GM06990 (cell line): ENCODE results near the gene PTGR2.
"Not testable (repeated sequence)": the region's sequence is repeated elsewhere in the genome, so short reads cannot be mapped to it uniquely, and the experiment has no call there.

Source experiments
- DNase-seq: peaks from one replicate; pipeline ENCODE4 v3.0.0-alpha.2; 2011; ENCODE audit not compliant: insufficient read length; ENCODE audit errors: extremely low read depth
- H3K27me3 ChIP-seq: replicated peaks from 2 replicates; pipeline ENCODE4 v1.6.0; 2011; ENCODE audit warnings: low read length; ENCODE audit not compliant: control insufficient read depth, insufficient read depth
- H3K36me3 ChIP-seq: 2 replicates; pipeline ENCODE4 v1.5.1; 2011; ENCODE audit warnings: low read length; ENCODE audit not compliant: control insufficient read depth, insufficient read depth
- H3K4me3 ChIP-seq: replicated peaks from 2 replicates; pipeline ENCODE4 v1.5.1; 2011; ENCODE audit warnings: low read depth, mild to moderate bottlenecking, control low read depth, low read length
- TF ChIP-seq, protein P1 (sequence below): IDR thresholded peaks from 2 replicates; pipeline ENCODE4 v1.5.1; 2011; ENCODE audit warnings: low read length, control low read depth, mild to moderate bottlenecking, inconsistent platforms; ENCODE audit not compliant: insufficient read depth, poor library complexity, severe bottlenecking

Gene PTGR2

DNA sequence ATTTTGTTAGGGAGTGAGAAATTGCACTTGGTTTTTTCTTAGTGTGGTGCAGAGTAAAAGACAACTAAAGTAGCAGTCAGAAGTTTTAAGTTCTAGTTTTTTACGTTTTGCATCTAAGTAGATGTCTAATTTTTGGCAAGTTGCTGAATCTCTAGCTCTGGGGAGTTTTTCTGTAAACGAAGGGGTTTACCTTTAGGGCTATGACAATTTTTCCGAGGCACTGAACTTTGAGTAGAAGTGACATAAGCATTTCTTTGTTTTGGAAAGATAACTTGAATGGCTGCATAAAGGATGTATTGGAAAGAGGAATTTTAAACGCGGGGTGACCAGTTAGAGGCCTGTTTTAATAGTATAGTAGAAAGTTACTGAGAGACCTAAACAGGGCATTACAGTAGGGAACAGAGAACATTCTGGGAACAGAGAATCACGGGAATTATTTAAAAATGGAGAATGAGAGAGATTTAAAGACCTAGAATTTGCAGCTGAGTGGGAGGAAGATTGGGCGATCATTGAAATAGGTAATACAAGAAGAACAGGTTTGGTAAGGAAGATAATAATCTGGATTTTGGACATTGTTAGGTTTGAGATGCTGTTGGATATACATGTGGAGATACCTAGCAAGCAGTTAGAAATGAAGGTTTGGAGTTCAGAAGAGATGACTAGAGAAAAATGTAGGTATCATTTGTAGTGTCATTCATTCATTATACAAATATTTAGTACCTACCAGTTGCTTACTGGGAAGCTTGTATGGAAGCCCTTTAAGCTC, 36.2 kb downstream of the PTGR2 start:
- Histone ChIP-seq H3K4me3 (peak overlapping the region; percentile 89), H3K27me3 (no peaks in the 10 kb centered on the region), H3K36me3 (no peaks in the 10 kb centered on the region; the same call in 1 of the 2 replicates)
- no peak for DNase-seq
- TF ChIP-seq, protein P1, sequence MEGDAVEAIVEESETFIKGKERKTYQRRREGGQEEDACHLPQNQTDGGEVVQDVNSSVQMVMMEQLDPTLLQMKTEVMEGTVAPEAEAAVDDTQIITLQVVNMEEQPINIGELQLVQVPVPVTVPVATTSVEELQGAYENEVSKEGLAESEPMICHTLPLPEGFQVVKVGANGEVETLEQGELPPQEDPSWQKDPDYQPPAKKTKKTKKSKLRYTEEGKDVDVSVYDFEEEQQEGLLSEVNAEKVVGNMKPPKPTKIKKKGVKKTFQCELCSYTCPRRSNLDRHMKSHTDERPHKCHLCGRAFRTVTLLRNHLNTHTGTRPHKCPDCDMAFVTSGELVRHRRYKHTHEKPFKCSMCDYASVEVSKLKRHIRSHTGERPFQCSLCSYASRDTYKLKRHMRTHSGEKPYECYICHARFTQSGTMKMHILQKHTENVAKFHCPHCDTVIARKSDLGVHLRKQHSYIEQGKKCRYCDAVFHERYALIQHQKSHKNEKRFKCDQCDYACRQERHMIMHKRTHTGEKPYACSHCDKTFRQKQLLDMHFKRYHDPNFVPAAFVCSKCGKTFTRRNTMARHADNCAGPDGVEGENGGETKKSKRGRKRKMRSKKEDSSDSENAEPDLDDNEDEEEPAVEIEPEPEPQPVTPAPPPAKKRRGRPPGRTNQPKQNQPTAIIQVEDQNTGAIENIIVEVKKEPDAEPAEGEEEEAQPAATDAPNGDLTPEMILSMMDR = no peak

DNA sequence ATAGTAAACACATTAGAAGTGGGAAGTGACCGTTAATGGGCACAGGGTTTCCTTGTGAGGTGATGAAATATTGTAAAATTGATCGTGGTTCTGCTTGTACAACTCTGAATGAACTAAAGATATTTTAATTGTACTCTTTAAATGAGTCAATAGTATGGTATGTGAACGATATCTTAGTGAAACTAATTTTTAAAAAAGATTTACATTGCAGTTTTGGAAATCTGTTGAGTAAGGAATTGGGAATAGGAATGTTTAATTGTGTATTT, 36.8 kb downstream of the PTGR2 start:
- no peaks in the 10 kb centered on the region; the same call in 1 of the 2 replicates for H3K36me3 ChIP-seq
- no peak for DNase-seq
- peak overlapping the region; percentile 89 for H3K4me3 ChIP-seq
- TF ChIP-seq, protein P1 = no peak
- H3K27me3 ChIP-seq = no peaks in the 10 kb centered on the region

DNA sequence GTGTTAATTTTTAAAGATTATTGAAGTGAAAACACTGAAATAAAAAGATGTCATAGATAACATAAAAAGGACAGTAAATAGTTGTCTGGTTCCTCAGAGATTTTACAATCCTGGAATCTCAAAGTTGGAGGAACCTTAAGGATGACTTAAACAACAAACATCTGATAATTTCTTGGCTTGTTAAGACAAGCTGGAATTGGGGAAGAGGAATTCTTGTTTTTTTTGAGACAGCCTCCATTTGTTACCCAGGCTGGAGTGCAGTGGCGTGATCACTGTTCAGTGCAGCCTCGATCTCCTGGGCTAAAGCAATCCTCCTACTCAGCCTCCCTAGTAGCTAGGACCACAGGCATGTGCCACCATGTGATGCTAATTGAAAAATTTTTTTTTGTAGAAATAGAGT, 37.3 kb downstream of the PTGR2 start:
- no peaks in the 10 kb centered on the region for H3K27me3 ChIP-seq
- H3K4me3 ChIP-seq = no peak overlapping the region
- DNase-seq = no peak
- TF ChIP-seq, protein P1 = no peak
- H3K36me3 ChIP-seq = peaks cover under 1% of the 10 kb centered on the region; the same call in 1 of the 2 replicates

DNA sequence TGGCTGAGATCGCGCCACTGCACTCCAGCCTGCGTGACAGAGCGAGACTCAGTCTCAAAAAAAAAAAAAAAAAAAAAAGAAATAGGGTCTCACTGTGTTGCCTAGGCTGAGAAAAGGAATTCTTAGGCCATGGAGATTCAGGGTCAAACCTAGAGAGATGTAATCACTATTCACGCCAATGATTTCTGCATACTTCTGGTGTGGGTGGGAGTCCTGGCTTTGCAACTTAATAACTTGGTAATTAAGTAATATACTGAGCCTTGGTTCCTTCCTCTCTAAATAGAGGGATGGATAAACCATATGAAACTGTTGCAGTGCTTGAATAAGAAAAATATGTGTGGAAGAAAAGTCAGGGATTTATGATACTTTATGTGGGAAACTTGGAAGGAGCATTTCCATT, 37.7 kb downstream of the PTGR2 start:
- Histone ChIP-seq H3K4me3 (no peak overlapping the region), H3K36me3 (peaks cover 3% of the 10 kb centered on the region; the same call in 1 of the 2 replicates), H3K27me3 (no peaks in the 10 kb centered on the region)
- TF ChIP-seq, protein P1 = no peak
- no peak for DNase-seq

DNA sequence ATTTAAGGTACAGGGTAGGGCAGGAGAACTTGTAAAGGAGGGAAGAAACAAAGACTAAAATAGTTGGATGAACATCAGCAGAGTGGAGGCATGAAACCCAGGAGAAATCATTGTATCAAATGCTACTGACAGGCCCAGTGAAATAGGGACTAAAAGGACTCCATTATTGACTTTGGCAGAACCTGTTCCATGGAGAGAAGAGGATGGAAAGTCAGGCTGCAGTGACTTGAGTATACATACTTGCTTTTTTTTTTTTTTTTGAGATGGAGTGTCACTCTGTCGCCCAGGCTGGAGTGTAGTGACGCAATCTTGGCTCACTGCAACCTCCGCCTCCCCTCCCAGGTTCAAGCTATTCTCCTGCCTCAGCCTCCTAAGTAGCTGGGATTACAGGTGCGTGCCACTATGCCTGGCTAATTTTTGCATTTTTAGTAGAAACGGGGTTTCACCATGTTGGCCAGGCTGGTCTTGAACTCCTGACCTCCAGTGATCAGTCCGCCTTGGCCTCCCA, 42.6 kb downstream of the PTGR2 start:
- not testable (repeated sequence) for DNase-seq, H3K4me3 ChIP-seq, H3K27me3 ChIP-seq
- peaks cover 17% of the 10 kb centered on the region for H3K36me3 ChIP-seq

DNA sequence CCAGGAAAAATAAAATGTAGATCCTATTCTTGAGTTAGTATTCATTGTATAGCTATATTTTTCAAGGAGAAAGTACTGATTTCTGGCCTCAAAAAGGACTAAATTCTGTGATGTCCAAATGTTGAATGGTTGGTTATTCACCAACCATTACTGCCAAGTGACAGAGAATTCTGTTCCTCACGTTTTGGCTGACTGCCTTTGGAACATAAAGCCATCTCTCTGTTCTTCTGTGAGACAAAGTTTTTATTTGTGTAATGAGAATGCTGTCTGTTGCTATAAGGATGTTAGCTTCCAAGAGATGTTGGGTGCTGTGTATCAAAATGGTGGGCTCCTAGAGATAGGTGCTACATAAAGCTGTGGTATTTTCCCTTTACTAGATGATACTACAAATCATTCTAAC, 44.3 kb downstream of the PTGR2 start:
- no peak for DNase-seq
- H3K27me3 ChIP-seq = no peaks in the 10 kb centered on the region
- no peak overlapping the region for H3K4me3 ChIP-seq
- peaks cover 17% of the 10 kb centered on the region for H3K36me3 ChIP-seq
- TF ChIP-seq, protein P1 = no peak
